ENCODE results near the gene PDRG1.

- TF ChIP-seq CTCF (IDR thresholded peaks at IDR 0.05; ENCODE audit: borderline replicate concordance, extremely low read depth, low read length, poor library complexity, severe bottlenecking) (no peak), EZH2 (IDR thresholded peaks at IDR 0.05; ENCODE audit: borderline replicate concordance, low read depth, low read length, severe bottlenecking) (no peak)
Observed at GRCh38 chr20:31939661-31940060, 12.2 kb downstream of the PDRG1 start.
